GM13976 (cell line): ENCODE results near the gene ATP1A3.

Experiments
- DNase-seq: peaks from one replicate; pipeline ENCODE4 v3.0.0; 2012; ENCODE audit warnings: low spot score
- in situ Hi-C: fragments of 300-500 bp; cut with MboI; formaldehyde crosslinking; loops from one replicate; pipeline ENCODE4 v1.12.0; 2022; ENCODE audit warnings: low sequenced_read_pairs, mixed read lengths, inconsistent platforms; ENCODE audit not compliant: unreplicated experiment
- TF ChIP-seq, protein P1 (sequence below): IDR thresholded peaks from 2 replicates; pipeline ENCODE4 v1.5.1; 2012; ENCODE audit warnings: borderline replicate concordance, mild to moderate bottlenecking; ENCODE audit not compliant: insufficient read depth; ENCODE audit errors: extremely low read depth, missing control alignments, control extremely low read depth

The ATP1A3 gene

DNA sequence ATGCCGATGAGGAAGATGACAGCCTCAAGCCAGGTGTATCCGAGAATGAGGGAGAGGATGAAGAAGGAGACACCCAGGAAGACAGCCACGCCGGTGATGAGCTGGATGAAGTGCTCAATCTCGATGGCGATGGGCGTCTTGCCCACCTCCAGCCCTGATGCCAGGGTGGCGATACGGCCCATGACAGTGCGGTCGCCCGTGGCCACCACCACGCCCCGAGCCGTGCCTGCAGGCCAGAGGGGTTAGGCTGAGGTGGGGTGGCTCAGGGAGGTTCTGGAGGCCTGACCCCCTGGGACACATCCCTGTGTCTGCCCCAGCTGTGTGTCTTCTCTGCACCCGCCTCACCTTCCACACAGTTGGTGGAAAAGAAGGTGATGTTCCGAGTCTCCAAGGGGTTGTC lies 9.1 kb downstream of the ATP1A3 start:
- in situ Hi-C loops: no loop called here
- no peak for DNase-seq
- TF ChIP-seq, protein P1, sequence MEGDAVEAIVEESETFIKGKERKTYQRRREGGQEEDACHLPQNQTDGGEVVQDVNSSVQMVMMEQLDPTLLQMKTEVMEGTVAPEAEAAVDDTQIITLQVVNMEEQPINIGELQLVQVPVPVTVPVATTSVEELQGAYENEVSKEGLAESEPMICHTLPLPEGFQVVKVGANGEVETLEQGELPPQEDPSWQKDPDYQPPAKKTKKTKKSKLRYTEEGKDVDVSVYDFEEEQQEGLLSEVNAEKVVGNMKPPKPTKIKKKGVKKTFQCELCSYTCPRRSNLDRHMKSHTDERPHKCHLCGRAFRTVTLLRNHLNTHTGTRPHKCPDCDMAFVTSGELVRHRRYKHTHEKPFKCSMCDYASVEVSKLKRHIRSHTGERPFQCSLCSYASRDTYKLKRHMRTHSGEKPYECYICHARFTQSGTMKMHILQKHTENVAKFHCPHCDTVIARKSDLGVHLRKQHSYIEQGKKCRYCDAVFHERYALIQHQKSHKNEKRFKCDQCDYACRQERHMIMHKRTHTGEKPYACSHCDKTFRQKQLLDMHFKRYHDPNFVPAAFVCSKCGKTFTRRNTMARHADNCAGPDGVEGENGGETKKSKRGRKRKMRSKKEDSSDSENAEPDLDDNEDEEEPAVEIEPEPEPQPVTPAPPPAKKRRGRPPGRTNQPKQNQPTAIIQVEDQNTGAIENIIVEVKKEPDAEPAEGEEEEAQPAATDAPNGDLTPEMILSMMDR: no peak

- TF ChIP-seq, protein P1: no peak
- in situ Hi-C loops: no loop called here
- no peak for DNase-seq
Measured at GRCh38 chr19:41981724-41982123, 12.3 kb downstream of the ATP1A3 start.

DNA sequence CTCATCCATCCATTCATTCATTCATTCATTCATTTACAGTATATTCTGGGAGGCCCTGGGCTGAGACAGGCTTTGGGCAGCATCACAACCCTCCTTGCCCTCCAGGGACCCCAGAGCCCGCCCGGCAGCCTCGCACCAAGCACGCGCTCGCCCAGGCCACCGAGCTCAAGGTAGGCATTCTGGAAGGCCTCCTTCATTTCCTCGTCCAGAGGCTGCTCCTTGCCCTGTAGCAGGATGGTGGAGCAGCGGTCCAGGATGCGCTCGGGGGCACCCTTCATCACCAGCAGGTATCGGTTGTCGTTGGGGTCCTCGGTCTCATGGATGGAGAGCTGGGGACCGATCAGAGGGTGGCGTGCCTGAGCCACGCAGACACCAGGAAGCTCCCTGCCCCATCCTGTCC lies 15.6 kb downstream of the ATP1A3 start:
- no peak for DNase-seq
- in situ Hi-C loops: no loop called here
- TF ChIP-seq, protein P1: no peak

- no peak for DNase-seq
- in situ Hi-C loops: no loop called here
- TF ChIP-seq, protein P1: no peak
Measured at GRCh38 chr19:41977916-41978315, 16.1 kb downstream of the ATP1A3 start.

- TF ChIP-seq, protein P1: no peak
- in situ Hi-C loops: no loop called here
- DNase-seq: no peak
Measured at GRCh38 chr19:41974652-41975051, 19.4 kb downstream of the ATP1A3 start.

- TF ChIP-seq, protein P1: no peak
- DNase-seq: no peak
- in situ Hi-C loops: no loop called here
Measured at GRCh38 chr19:41971363-41971762, 22.7 kb downstream of the ATP1A3 start.
